GM21786 (cell line): ENCODE results near the gene SRSF2.
"Not testable (repeated sequence)": the region's sequence is repeated elsewhere in the genome, so short reads cannot be mapped to it uniquely, and the experiment has no call there.

Source experiments
- ATAC-seq: cut with Tn5 transposase; IDR thresholded peaks from one replicate; pipeline ENCODE4 v1.9.1; 2021; ENCODE audit not compliant: unreplicated experiment

Gene SRSF2, protein sequence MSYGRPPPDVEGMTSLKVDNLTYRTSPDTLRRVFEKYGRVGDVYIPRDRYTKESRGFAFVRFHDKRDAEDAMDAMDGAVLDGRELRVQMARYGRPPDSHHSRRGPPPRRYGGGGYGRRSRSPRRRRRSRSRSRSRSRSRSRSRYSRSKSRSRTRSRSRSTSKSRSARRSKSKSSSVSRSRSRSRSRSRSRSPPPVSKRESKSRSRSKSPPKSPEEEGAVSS

DNA sequence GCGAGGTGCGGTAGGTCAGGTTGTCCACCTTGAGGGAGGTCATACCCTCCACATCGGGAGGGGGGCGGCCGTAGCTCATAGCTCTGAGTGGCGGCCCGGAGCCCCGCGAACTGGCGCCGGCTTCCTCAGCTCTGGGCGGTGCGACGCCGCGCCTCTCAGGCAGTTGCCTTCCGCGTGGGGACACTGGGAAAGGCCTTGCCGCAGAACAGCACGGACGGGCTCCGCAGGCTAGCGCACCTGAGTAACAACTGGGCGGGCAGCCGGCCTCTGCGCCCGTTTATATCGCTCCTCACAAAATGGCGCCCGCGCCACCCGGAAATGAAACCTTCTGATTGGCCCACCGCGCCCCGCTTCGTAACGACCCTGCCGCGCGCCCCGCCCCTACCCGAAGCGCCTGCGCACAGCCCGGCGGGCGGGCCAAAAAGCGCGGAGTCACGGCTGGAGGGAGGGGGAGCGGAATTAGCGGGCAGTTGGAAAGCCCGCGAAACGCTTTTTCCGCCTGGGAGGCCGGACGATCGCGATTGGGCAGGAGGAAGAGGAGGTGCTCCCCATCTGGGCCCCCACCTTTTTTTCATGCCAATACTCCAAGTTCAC lies at the start of gene SRSF2:
Gene SRSF2 (minus strand): TSS at position 250 of the 594 bp plus-strand sequence. CDS start 171 bp downstream, at position 79.
- peak; percentile 66 for ATAC-seq

- no peak for ATAC-seq
Measured at GRCh38 chr17:76784926-76785325, 47.8 kb upstream of the SRSF2 start.

- no peak for ATAC-seq
Measured at GRCh38 chr17:76783146-76783545, 46.0 kb upstream of the SRSF2 start.

GRCh38 chr17:76781056-76781982 lies 44.2 kb upstream of the SRSF2 start:
- ATAC-seq: no peak

GRCh38 chr17:76775021-76775600 lies 38.0 kb upstream of the SRSF2 start:
- no peak for ATAC-seq

DNA sequence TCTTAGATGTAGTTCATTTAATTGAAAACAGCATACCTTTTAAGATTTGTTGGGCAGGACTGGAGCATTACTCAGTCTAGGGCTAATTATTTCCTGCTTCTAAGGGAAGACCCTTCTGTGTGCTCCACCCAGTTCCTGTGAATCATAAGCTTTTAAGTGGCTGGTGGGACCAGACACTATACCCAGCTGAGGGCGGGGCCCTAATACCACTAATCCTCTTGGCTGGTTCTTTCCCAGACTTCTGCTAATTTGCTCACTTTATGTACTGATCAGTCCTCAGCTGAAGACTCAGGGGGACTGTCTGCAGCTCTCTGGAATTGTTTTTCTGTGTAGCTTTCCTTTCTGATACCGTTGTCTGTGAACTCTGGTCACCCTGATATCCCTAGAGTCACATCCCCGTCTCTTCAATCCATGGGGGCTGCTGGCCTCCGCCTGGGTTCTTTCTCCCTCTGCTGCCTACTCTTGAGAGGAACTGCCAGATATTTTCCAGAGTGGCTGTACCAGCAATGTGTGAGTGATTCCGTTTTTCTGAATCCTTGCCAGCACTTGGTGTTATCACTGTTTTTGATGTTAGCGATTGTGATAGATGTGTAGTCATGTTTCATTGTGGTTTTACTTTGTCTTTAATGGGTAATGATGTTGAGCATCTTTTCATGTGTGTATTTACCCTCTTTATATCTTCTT lies 35.9 kb upstream of the SRSF2 start:
- no peak for ATAC-seq

- ATAC-seq: no peak
Measured at GRCh38 chr17:76758570-76758969, 21.4 kb upstream of the SRSF2 start.

DNA sequence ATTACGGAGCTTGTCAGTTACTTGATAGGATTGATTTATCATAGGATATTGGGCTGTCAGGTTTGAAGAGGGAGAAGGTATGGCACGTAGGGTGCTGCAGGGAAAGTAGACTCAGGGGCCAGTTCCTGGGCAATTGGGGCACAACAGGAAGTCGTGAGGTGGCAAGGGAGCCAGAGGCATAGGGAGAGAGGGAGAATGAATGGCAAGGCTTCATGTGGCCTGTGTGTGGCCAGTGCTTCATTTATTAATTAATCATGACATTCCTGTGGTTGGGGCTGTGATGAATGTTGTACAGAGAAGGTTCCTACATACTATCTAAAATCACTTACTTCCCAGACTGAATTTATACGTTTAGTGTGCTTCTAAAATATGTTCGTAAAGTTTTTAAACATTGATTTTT lies 20.1 kb upstream of the SRSF2 start:
- ATAC-seq: no peak

- ATAC-seq: no peak
Measured at GRCh38 chr17:76755285-76755684, 18.2 kb upstream of the SRSF2 start.

DNA sequence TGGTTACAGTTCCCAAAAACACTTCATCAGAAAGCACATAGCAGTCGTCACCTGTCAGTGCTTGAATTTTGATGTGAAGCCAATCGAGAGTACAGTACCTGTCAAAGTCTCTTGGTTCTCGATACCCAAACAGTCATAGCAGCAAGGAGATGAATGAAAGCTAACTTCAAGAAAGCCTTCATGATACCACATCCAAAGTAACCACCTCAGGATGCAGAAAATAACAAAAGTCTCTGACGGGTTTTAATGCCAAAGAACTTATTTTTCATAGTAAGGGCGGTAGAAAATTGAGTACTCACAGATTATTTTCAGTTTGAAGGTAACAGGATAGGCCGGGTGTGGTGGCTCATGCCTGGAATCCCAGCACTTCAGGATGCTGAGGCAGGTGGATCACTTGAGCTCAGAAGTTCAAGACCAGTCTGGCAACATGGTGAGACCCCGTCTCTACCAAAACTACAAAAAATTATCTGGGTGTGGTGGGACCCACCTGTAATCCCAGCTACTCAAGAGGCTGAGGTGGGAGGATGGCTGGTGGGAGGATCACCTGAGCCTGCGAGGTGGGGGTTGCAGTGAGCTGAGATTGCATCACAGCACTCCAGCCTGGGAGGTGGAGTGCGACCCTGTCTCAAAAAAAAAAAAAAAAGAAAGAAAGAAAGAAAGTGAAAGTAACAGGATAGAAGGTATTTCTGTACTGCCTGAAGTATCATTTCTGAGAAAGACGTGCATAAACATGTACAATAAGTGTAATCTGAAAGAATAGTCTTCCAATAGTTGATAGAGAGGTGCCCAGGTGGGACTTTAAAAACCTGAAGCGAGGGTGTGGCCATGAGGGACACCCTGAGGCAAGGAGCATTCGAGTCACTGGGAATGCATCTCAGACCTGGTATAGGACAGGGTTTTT lies 16.2 kb upstream of the SRSF2 start:
- no peak for ATAC-seq

DNA sequence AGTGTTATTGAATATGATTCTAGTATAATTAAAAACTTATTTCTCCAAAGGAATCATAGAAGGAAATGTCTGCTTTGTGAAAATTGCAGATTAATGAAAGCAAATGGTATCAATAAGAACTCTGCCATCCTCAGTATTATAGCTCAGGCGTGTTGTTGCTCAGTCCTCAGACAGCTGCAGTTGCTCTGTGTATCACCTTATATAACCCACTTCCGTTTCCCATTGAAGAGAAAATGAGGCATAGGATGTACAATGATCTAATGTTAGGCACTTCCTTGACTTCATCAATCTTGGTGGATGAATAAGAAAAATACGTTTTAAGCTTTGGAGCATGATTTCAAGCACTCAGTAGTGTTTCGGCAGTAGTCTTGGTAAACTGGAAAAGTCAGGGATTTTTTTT lies 14.9 kb upstream of the SRSF2 start:
- ATAC-seq: no peak

GRCh38 chr17:76751416-76751993 lies 14.4 kb upstream of the SRSF2 start:
- no peak for ATAC-seq

DNA sequence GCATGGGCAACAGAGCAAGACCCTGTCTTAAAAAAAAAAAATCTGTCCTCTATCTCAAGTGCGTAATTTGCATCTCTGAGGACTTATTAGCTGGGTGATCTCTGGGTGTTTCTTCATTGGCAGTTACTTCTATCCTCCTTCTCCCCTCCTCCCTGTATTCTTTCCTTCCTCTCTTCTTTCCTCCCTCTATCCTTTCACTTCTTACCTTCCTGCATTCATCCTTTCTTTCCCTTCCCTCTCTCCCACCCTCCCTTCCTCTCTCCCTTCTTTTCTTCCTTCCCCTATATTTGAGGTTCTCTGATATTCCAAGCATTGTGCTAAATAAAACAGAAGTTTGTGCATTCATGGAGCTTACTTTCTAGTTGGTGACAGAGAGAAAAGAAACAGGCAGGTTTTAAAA lies 11.5 kb upstream of the SRSF2 start:
- ATAC-seq: no peak

DNA sequence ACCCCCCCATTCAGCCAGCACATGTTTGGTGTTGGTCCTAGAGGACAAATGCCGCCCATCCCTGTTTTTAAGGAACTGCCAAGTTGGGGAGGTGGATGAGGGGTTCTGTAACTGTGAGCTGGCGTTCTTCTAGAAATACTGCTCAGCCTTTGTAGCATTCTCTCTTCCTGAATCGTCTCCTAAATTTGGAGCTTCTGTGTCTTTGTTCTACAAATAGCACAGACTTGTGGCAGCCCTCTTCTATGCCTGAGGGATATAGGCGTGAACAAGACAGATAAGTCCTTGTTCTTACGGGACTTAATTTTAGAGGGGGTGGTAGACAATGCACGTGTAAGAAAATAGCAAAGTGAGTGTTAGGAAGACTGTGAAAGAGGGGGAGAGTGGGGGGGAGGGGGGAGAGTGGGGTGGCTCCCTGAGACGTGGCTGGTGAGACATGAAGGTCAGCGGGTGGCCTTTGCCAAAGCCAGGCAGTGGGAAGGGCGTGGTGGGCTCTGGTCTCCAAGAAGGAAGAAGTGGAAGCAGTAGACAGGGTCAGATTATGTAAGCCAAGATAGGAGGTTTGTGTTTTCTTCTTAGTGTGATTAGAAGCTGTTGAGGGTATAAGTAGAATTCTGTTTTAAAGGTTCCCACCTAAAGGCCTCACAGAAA lies 10.7 kb upstream of the SRSF2 start:
- ATAC-seq: no peak

- not testable (repeated sequence) for ATAC-seq
Measured at GRCh38 chr17:76745785-76746184, 8.7 kb upstream of the SRSF2 start.

DNA sequence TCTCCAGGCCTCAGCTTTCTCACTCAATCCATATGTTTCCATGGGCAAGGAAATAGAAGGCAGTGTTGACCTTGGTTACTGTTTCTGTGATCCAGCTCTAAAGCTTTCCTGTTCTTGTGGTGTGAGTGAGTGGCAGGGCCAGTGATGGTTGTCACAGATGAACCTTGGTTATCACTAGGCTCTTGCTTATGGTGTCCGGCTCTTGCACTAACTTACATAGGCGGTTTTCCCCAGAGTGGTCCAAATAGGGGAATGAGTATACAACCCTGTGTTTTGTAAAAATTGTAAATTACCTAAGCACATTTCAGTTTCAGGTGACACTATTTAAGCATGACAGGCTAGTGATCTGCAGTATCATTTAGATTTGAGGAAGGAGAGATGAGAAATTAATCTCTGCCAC lies 7.6 kb upstream of the SRSF2 start:
- ATAC-seq: no peak

GRCh38 chr17:76742958-76743357 lies 5.8 kb upstream of the SRSF2 start:
- ATAC-seq: no peak

GRCh38 chr17:76740329-76741118 lies 3.4 kb upstream of the SRSF2 start:
- no peak for ATAC-seq
